Caco-2 (cell line): Measurements from ENCODE around the gene RNF130. TPM values are rescaled to one million over a fixed set of nuclear protein-coding genes. Genes with fewer than 3 reads are reported as not detected.

Experiments used
- BruUV-seq: library from RNA; stranded (reverse); fragments of 400-500 nt; replicated peaks from 2 replicates; lab custom pipeline; 2021; lab: Mats Ljungman, UMichigan
- CTCF ChIA-PET: fragments of 300-600 bp; sonication (Branson Sonifier 250); formaldehyde crosslinking; loops from one replicate; lab custom pipeline; 2022; ENCODE audit warnings: antibody characterized with exemption; lab: Charles Lee
- POLR2A ChIA-PET: fragments of 300-600 bp; sonication (Branson Sonifier 250); formaldehyde crosslinking; loops from one replicate; lab custom pipeline; 2022; ENCODE audit warnings: antibody characterized with exemption; lab: Charles Lee
- DNase-seq, 2 experiments: peaks; one replicate each; pipeline versions ENCODE4 v3.0.0 to v3.0.0-alpha.2; 2020 to 2022
- H3K27me3 ChIP-seq: replicated peaks from 2 replicates; pipeline ENCODE4 v1.6.0; 2011; ENCODE audit warnings: low read length; ENCODE audit not compliant: control insufficient read depth, insufficient read depth
- H3K36me3 ChIP-seq: 2 replicates; pipeline ENCODE4 v1.5.1; 2011; ENCODE audit warnings: low read length; ENCODE audit not compliant: control insufficient read depth, insufficient read depth
- H3K4me1 ChIP-seq: fragments of 250-450 bp; sonication (Bioruptor Pico); 2 replicates; pipeline ENCODE4 v1.5.1; 2020; ENCODE audit warnings: mild to moderate bottlenecking
- H3K4me3 ChIP-seq: 2 replicates; pipeline ENCODE4 v1.5.1; 2011; ENCODE audit warnings: low read depth, mild to moderate bottlenecking, control low read depth, low read length
- H3K9me3 ChIP-seq: fragments of 250-450 bp; sonication (Bioruptor Pico); 2 replicates; pipeline ENCODE4 v1.5.1; 2020; ENCODE audit warnings: mild to moderate bottlenecking, moderate library complexity
- H3K27ac Mint-ChIP-seq: one replicate; pipeline ENCODE4 v1.8.0; 2022; ENCODE audit warnings: mixed read lengths; ENCODE audit not compliant: unreplicated experiment
- H3K27me3 Mint-ChIP-seq: one replicate; pipeline ENCODE4 v1.8.0; 2022; ENCODE audit warnings: mixed read lengths; ENCODE audit not compliant: insufficient read depth, unreplicated experiment
- H3K36me3 Mint-ChIP-seq: one replicate; pipeline ENCODE4 v1.8.0; 2022; ENCODE audit warnings: mild to moderate bottlenecking, mixed read lengths; ENCODE audit not compliant: insufficient read depth, unreplicated experiment
- H3K4me1 Mint-ChIP-seq: one replicate; pipeline ENCODE4 v1.8.0; 2022; ENCODE audit warnings: low read depth, mixed read lengths; ENCODE audit not compliant: unreplicated experiment
- H3K4me3 Mint-ChIP-seq: one replicate; pipeline ENCODE4 v1.8.0; 2022; ENCODE audit warnings: mild to moderate bottlenecking, moderate library complexity, mixed read lengths; ENCODE audit not compliant: unreplicated experiment
- H3K9me3 Mint-ChIP-seq: one replicate; pipeline ENCODE4 v1.8.0; 2022; ENCODE audit warnings: mixed read lengths; ENCODE audit not compliant: unreplicated experiment
- CTCF ChIP-seq, 2 experiments: fragments of 200-600 bp in 1 of 2; IDR thresholded peaks; 1 replicate in 1 of 2; 2 replicates in 1 of 2; pipeline versions ENCODE4 v1.5.1 to v1.8.0; 2011 to 2022; ENCODE audit warnings: antibody characterized with exemption in 1 of 2, control low read depth in 1 of 2, inconsistent platforms in 1 of 2, low read depth in 1 of 2, low read length in 1 of 2, mild to moderate bottlenecking in 1 of 2, moderate library complexity in 1 of 2; ENCODE audit not compliant: insufficient read depth in 1 of 2, severe bottlenecking in 1 of 2, unreplicated experiment in 1 of 2
- intact Hi-C: fragments of 100-400 bp; cut with micrococcal nuclease; formaldehyde crosslinking; loops from one replicate; pipeline ENCODE4 v1.10.0; 2022; ENCODE audit not compliant: unreplicated experiment
- total RNA-seq: library from RNA; stranded (reverse); gene quantifications from 2 replicates; pipeline ENCODE4 v1.2.3, GENCODE V29; 2022

The RNF130 gene
- total RNA-seq, 1 experiment from 2014 or later = 34.5 TPM

- TF ChIP-seq CTCF (IDR thresholded peaks at IDR 0.05; ENCODE audit: insufficient read depth in 1 of 2, low read depth in 1 of 2, low read length in 1 of 2, severe bottlenecking in 1 of 2, unreplicated experiment in 1 of 2) = no peak
- Mint-ChIP-seq H3K27ac (no peak overlapping the region), H3K4me1 (no peaks in the 10 kb centered on the region), H3K9me3 (peaks cover 23% of the 10 kb centered on the region), H3K36me3 (no peaks in the 10 kb centered on the region), H3K27me3 (no peaks in the 10 kb centered on the region), H3K4me3 (no peak overlapping the region)
- Histone ChIP-seq H3K9me3 (peaks cover 11% of the 10 kb centered on the region), H3K36me3 (peaks cover 2% of the 10 kb centered on the region), H3K4me1 (no peaks in the 10 kb centered on the region), H3K27me3 (no peaks in the 10 kb centered on the region), H3K4me3 (no peak overlapping the region)
- no TSS peak for BruUV-seq
- intact Hi-C loops = no loop called here
- ChIA-PET POLR2A (no interaction called here), CTCF (no interaction called here)
- no peak for DNase-seq
Observed at GRCh38 chr5:180035206-180035931, 36.2 kb downstream of the RNF130 start.

- H3K36me3 Mint-ChIP-seq = no peaks in the 10 kb centered on the region
- no peaks in the 10 kb centered on the region for H3K4me1 Mint-ChIP-seq
- intact Hi-C loops = no loop called here
- ChIA-PET POLR2A (no interaction called here), CTCF (no interaction called here)
- no peak overlapping the region for H3K27ac Mint-ChIP-seq
- Histone ChIP-seq H3K9me3 (peaks cover 11% of the 10 kb centered on the region), H3K27me3 (no peaks in the 10 kb centered on the region), H3K4me1 (no peaks in the 10 kb centered on the region), H3K36me3 (peaks cover 2% of the 10 kb centered on the region), H3K4me3 (no peak overlapping the region)
- H3K4me3 Mint-ChIP-seq = no peak overlapping the region
- TF ChIP-seq CTCF (IDR thresholded peaks at IDR 0.05; ENCODE audit: insufficient read depth in 1 of 2, low read depth in 1 of 2, low read length in 1 of 2, severe bottlenecking in 1 of 2, unreplicated experiment in 1 of 2) = no peak
- DNase-seq = no peak
- BruUV-seq = no TSS peak
- H3K27me3 Mint-ChIP-seq = no peaks in the 10 kb centered on the region
- H3K9me3 Mint-ChIP-seq = peaks cover 23% of the 10 kb centered on the region
Observed at GRCh38 chr5:180034564-180034963, 37.0 kb downstream of the RNF130 start.

- ChIA-PET CTCF (no interaction called here), POLR2A (no interaction called here)
- TF ChIP-seq CTCF (IDR thresholded peaks at IDR 0.05; ENCODE audit: insufficient read depth in 1 of 2, low read depth in 1 of 2, low read length in 1 of 2, severe bottlenecking in 1 of 2, unreplicated experiment in 1 of 2) = no peak
- Histone ChIP-seq H3K4me3 (no peak overlapping the region), H3K27me3 (no peaks in the 10 kb centered on the region), H3K9me3 (no peaks in the 10 kb centered on the region), H3K4me1 (no peaks in the 10 kb centered on the region), H3K36me3 (peaks cover 1% of the 10 kb centered on the region; the same call in 1 of the 2 replicates)
- no peak for DNase-seq
- no peak overlapping the region for H3K27ac Mint-ChIP-seq
- no TSS peak for BruUV-seq
- H3K4me3 Mint-ChIP-seq = no peak overlapping the region
- H3K9me3 Mint-ChIP-seq = no peaks in the 10 kb centered on the region
- no peaks in the 10 kb centered on the region for H3K27me3 Mint-ChIP-seq
- intact Hi-C loops = no loop called here
- no peaks in the 10 kb centered on the region for H3K36me3 Mint-ChIP-seq
- H3K4me1 Mint-ChIP-seq = no peaks in the 10 kb centered on the region
Observed at GRCh38 chr5:180027459-180028089, 44.0 kb downstream of the RNF130 start.
